Testis (tissue), 3 donors: ENCODE measurements around the gene GP2. TPM values are rescaled to one million over a fixed set of nuclear protein-coding genes. Genes with fewer than 3 reads are reported as not detected.

Source experiments
- DNase-seq: peaks from one replicate; pipeline ENCODE4 v3.0.0-alpha.2; 2019
- H3K27ac ChIP-seq, 2 donors: fragments of 200-600 bp; sonication (generic); one replicate each; pipeline ENCODE4 v1.5.1; 2019
- H3K27me3 ChIP-seq: fragments of 200-600 bp; sonication (generic); one replicate; pipeline ENCODE4 v1.5.1; 2019
- H3K36me3 ChIP-seq: fragments of 200-600 bp; sonication (generic); one replicate; pipeline ENCODE4 v1.5.1; 2017; ENCODE audit warnings: low read depth; ENCODE audit errors: missing control alignments
- H3K4me1 ChIP-seq: fragments of 200-600 bp; sonication (generic); one replicate; pipeline ENCODE4 v1.5.1; 2019
- H3K4me3 ChIP-seq, 2 donors: fragments of 200-600 bp; sonication (generic); one replicate each; pipeline ENCODE4 v1.5.1; 2017 to 2019
- H3K9me3 ChIP-seq: fragments of 200-600 bp; sonication (generic); one replicate; pipeline ENCODE4 v1.5.1; 2017
- CTCF ChIP-seq, 3 experiments: fragments of 450-650 bp in 2 of 3; fragments of 200-600 bp in 1 of 3; sonication (generic) in 1 of 3; IDR thresholded peaks; one replicate each; pipeline ENCODE4 v1.5.1; 2016 to 2019; ENCODE audit warnings: antibody characterized with exemption in 3 of 3, mild to moderate bottlenecking in 2 of 3, moderate library complexity in 1 of 3
- POLR2A ChIP-seq: fragments of 450-650 bp; IDR thresholded peaks from one replicate; pipeline ENCODE4 v1.6.1; 2017; ENCODE audit warnings: antibody characterized with exemption, mild to moderate bottlenecking, moderate library complexity
- WGBS, 2 donors: methylation state at CpG; one replicate each; pipeline ENCODE4 v1.1.5; 2018; 5-methylcytosine and 5-hydroxymethylcytosine counted together
- intact Hi-C: fragments of 100-400 bp; cut with DNase I; formaldehyde crosslinking; loops from one replicate; pipeline ENCODE4 v1.15.1; 2023; ENCODE audit warnings: low total_unique reads
- polyA plus RNA-seq: library from polyadenylated mRNA; stranded (reverse); fragments of 350-450 nt; fragmentation: Illumina TruSeq; extraction: RNeasy Lipid Tissue Mini Kit (QIAGEN cat#74804); gene quantifications from one replicate; pipeline ENCODE4 v1.2.3, GENCODE V29; 2014; ENCODE audit warnings: low read depth, low replicate concordance; ENCODE audit not compliant: insufficient read depth
- total RNA-seq, 2 donors: library from RNA; depleted of rRNA; stranded (reverse); fragments of >200 nt; gene quantifications; one replicate each; pipeline ENCODE4 v1.2.3, GENCODE V29; 2016

The GP2 gene
- total and polyA plus RNA-seq, 3 donors from 2014 or later: 0.31 to 0.56 (median 0.45) TPM

- Histone ChIP-seq H3K4me1 (no peaks in the 10 kb centered on the region), H3K36me3 (no peaks in the 10 kb centered on the region), H3K9me3 (no peaks in the 10 kb centered on the region), H3K27me3 (no peaks in the 10 kb centered on the region), H3K4me3 (no peak overlapping the region), H3K27ac (no peak overlapping the region)
- TF ChIP-seq POLR2A: no peak
- no peak for TF ChIP-seq CTCF (IDR thresholded peaks at IDR 0.05)
- DNase-seq: no peak
- intact Hi-C loops: no loop called here
- 76 to 83% methylated on average over 5 of the region's 5 CpGs for WGBS, 2 donors
Observed at GRCh38 chr16:20331635-20332034, 4.3 kb upstream of the GP2 start.

GRCh38 chr16:20329392-20330138 lies 2.3 kb upstream of the GP2 start:
- Histone ChIP-seq H3K9me3 (no peaks in the 10 kb centered on the region), H3K4me3 (no peak overlapping the region), H3K36me3 (no peaks in the 10 kb centered on the region), H3K27ac (no peak overlapping the region), H3K4me1 (no peaks in the 10 kb centered on the region), H3K27me3 (no peaks in the 10 kb centered on the region)
- DNase-seq: no peak
- TF ChIP-seq CTCF (IDR thresholded peaks at IDR 0.05) (no peak), POLR2A (no peak)
- WGBS, 2 donors: 74 to 82% methylated on average over 5 of the region's 5 CpGs
- intact Hi-C loops: no loop called here

GRCh38 chr16:20326321-20326720 lies 992 bp downstream of the GP2 start:
- TF ChIP-seq POLR2A: no peak
- TF ChIP-seq CTCF (IDR thresholded peaks at IDR 0.05): no peak
- intact Hi-C loops: no loop called here
- H3K9me3 ChIP-seq: no peaks in the 10 kb centered on the region
- H3K27ac ChIP-seq: no peak overlapping the region
- H3K36me3 ChIP-seq: no peaks in the 10 kb centered on the region
- H3K4me1 ChIP-seq: no peaks in the 10 kb centered on the region
- WGBS, 2 donors: 71 to 72% methylated on average over 3 of the region's 3 CpGs
- H3K27me3 ChIP-seq: no peaks in the 10 kb centered on the region
- DNase-seq: no peak
- no peak overlapping the region for H3K4me3 ChIP-seq

GRCh38 chr16:20325005-20325404 lies 2.3 kb downstream of the GP2 start:
- Histone ChIP-seq H3K36me3 (no peaks in the 10 kb centered on the region), H3K4me3 (no peak overlapping the region), H3K9me3 (no peaks in the 10 kb centered on the region), H3K27me3 (no peaks in the 10 kb centered on the region), H3K27ac (no peak overlapping the region), H3K4me1 (no peaks in the 10 kb centered on the region)
- intact Hi-C loops: no loop called here
- 57 to 85% methylated on average over 3 of the region's 3 CpGs for WGBS, 2 donors
- no peak for TF ChIP-seq CTCF (IDR thresholded peaks at IDR 0.05)
- no peak for TF ChIP-seq POLR2A
- no peak for DNase-seq

GRCh38 chr16:20323591-20324117 lies 3.7 kb downstream of the GP2 start:
- TF ChIP-seq POLR2A: no peak
- no peak for TF ChIP-seq CTCF (IDR thresholded peaks at IDR 0.05)
- no peaks in the 10 kb centered on the region for H3K4me1 ChIP-seq
- no peak overlapping the region for H3K27ac ChIP-seq
- WGBS, 2 donors: 65 to 80% methylated on average over 5 to 9 of the region's 9 CpGs
- no peak overlapping the region for H3K4me3 ChIP-seq
- H3K36me3 ChIP-seq: no peaks in the 10 kb centered on the region
- H3K27me3 ChIP-seq: no peaks in the 10 kb centered on the region
- no peaks in the 10 kb centered on the region for H3K9me3 ChIP-seq
- intact Hi-C loops: no loop called here
- DNase-seq: no peak
